Astrocyte of the cerebellum (primary cell): ENCODE results near the gene ZNF576.

Experiments used
- DNase-seq: peaks from one replicate; pipeline ENCODE4 v3.0.0-alpha.2; 2011; ENCODE audit warnings: low read depth
- H3K4me3 ChIP-seq: 2 replicates; pipeline ENCODE4 v1.5.1; 2011; ENCODE audit warnings: mild to moderate bottlenecking, low read depth, low read length, moderate library complexity
- in situ Hi-C: cut with HindIII; loops from 2 replicates; pipeline ENCODE4 v1.10.0; 2017; ENCODE audit warnings: low sequenced_read_pairs
- TF ChIP-seq, protein P1 (sequence below): IDR thresholded peaks from 2 replicates; pipeline ENCODE4 v1.5.1; 2012; ENCODE audit warnings: low read length, low read depth, moderate library complexity, mild to moderate bottlenecking; ENCODE audit errors: missing control alignments

Gene ZNF576

DNA sequence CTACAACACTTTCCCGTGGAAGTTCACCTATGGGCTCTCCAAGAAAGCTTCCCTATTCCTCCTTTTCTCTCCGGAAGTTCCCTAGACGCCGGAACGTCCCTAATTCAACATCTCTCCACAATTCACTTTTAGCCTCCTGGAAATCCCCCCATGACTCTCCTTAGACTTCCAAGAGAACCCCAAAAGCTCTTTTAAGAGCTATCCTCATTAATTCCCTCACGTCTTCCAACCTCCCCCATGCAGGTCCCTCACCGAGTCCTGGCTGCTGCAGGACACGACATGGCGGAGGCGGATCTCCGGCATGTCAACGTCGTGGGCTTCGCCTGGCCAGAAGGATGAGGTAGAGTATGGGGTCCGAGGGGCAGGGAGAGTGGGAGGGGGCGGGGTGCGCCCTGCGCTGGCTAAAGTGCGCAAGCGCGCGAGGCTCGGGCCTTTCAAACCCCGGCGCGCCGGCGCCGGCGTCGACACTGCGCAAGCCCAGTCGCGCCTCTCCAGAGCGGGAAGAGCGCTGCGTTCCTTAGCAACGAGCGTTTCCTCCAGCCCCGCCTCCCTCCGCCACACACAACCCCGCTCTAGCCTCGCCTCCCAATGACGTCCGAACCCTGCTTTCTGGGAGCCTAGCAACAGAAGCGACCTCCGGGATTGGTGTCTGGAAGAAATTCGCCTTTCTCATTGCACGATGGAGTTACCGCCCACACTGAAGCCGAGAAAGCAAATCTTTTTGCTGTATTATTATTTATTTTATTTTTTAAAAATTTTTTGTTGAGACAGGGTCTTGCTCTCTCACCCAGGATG, 21.0 kb upstream of the ZNF576 start, which contains the start of the genes PINLYP and XRCC1:
PINLYP (plus strand) TSS at position 646 of the 795 bp plus-strand sequence. CDS start 1,391 bp downstream, outside the sequence.
XRCC1 (minus strand) TSS at position 372 of the 795 bp plus-strand sequence; CDS start at position 303, 69 bp downstream.
- H3K4me3 ChIP-seq = peak within 1 kb of the TSS; percentile 93
- TF ChIP-seq, protein P1, sequence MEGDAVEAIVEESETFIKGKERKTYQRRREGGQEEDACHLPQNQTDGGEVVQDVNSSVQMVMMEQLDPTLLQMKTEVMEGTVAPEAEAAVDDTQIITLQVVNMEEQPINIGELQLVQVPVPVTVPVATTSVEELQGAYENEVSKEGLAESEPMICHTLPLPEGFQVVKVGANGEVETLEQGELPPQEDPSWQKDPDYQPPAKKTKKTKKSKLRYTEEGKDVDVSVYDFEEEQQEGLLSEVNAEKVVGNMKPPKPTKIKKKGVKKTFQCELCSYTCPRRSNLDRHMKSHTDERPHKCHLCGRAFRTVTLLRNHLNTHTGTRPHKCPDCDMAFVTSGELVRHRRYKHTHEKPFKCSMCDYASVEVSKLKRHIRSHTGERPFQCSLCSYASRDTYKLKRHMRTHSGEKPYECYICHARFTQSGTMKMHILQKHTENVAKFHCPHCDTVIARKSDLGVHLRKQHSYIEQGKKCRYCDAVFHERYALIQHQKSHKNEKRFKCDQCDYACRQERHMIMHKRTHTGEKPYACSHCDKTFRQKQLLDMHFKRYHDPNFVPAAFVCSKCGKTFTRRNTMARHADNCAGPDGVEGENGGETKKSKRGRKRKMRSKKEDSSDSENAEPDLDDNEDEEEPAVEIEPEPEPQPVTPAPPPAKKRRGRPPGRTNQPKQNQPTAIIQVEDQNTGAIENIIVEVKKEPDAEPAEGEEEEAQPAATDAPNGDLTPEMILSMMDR = no peak
- in situ Hi-C loops = no loop called here
- peak; percentile 98 for DNase-seq

GRCh38 chr19:43575955-43576878, 20.2 kb upstream of the ZNF576 start:
- in situ Hi-C loops = no loop called here
- TF ChIP-seq, protein P1 = no peak
- H3K4me3 ChIP-seq = peak overlapping the region; percentile 93
- DNase-seq = no peak

- no peak overlapping the region for H3K4me3 ChIP-seq
- in situ Hi-C loops = no loop called here
- DNase-seq = no peak
- TF ChIP-seq, protein P1 = no peak
Measured at GRCh38 chr19:43578787-43579186, 17.6 kb upstream of the ZNF576 start.

GRCh38 chr19:43581467-43581866, 14.9 kb upstream of the ZNF576 start:
- in situ Hi-C loops = no loop called here
- TF ChIP-seq, protein P1 = no peak
- H3K4me3 ChIP-seq = peak overlapping the region; percentile 41
- no peak for DNase-seq

DNA sequence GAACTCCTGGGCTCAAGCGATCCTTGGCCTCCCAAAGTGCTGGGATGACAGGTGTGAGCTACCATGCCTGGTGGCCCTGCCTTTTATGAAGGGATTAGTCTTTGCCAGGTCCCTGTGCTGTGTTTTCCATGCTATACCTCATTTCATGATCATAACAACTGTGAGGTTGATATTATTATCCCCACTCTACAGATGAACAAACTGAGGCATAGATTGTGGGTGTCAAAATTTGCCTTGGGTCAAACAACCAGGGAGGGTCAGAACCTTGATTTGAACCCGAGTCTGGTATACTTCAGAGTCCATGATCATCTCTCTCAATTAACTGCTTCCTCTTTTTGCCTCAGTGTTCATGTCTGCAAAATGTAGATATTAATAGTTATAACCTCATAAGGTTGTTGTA, 13.9 kb upstream of the ZNF576 start:
- in situ Hi-C loops = no loop called here
- no peak overlapping the region for H3K4me3 ChIP-seq
- TF ChIP-seq, protein P1 = no peak
- no peak for DNase-seq

DNA sequence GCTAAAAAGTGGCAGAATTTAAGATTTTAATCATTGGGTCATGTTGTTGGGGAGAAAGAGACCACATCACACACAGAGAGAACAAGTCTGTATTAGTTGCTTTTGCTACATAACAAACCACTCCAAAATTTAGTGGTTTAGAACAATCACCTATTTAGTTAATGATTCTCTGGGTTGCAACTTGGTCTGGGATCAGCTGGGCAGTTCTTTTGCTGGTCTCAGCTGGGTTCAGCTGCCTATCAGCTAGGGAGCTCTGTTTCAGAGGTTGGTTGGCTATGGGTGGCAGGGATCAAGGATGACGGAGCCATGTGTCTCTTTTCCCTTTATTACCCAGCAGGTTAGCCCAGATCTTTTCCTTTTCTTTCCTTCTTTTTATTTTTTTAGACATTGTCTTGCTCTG, 11.9 kb upstream of the ZNF576 start:
- in situ Hi-C loops = no loop called here
- DNase-seq = no peak
- TF ChIP-seq, protein P1 = no peak
- H3K4me3 ChIP-seq = no peak overlapping the region
